ENCODE results near the gene GPR63.
A peak's percentile ranks its signal among the peaks of the same experiment; 100 is the strongest.
"Not testable (repeated sequence)": the region's sequence is repeated elsewhere in the genome, so short reads cannot be mapped to it uniquely, and the experiment has no call there.

The GPR63 gene, protein sequence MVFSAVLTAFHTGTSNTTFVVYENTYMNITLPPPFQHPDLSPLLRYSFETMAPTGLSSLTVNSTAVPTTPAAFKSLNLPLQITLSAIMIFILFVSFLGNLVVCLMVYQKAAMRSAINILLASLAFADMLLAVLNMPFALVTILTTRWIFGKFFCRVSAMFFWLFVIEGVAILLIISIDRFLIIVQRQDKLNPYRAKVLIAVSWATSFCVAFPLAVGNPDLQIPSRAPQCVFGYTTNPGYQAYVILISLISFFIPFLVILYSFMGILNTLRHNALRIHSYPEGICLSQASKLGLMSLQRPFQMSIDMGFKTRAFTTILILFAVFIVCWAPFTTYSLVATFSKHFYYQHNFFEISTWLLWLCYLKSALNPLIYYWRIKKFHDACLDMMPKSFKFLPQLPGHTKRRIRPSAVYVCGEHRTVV

GRCh38 chr6:96837081-96837971 lies at the start of gene GPR63:
GPR63 (minus strand) TSS chr6:96837477; CDS start chr6:96799731, 37,746 bp downstream.
- DNase-seq, result peak; percentile 58

DNA sequence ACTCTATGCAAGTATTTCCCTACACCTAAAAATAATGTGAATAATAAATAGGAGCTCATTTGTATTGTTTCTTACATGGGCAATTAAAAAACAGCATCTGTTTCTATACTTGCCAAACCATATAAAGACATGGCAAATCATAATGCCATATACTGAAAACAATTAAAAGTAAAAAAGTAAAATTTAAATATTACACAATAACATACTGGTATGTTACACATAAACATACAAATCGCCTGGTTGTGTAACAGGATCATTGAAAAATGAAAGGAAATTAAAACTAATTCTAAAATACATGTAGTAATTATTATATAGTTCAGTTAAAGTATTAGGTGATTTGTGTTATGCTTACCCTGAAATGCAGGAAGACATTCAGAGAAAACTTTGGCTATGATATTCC lies 49.2 kb upstream of the GPR63 start:
- no peak for DNase-seq

GRCh38 chr6:96885187-96885631 lies 47.9 kb upstream of the GPR63 start:
- not testable (repeated sequence) for DNase-seq

DNA sequence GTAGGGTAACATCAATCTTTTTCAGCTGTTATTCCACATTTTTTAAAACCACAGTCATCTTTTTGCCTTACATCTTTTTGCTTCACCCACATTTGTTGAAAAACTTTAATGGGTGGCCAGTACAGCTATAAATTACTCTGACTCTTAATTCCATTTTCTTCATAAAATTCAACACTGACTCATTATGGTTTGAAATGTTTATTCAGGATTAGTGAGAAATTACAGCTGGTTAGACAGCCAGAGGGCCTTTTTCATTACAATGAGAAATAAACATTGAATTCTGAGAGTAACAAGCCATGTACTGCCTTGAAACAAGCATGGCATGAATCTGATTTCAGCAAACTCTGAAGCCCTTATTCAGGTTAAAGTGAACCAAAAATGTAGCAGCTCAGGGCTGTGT lies 40.9 kb upstream of the GPR63 start:
- no peak for DNase-seq

DNA sequence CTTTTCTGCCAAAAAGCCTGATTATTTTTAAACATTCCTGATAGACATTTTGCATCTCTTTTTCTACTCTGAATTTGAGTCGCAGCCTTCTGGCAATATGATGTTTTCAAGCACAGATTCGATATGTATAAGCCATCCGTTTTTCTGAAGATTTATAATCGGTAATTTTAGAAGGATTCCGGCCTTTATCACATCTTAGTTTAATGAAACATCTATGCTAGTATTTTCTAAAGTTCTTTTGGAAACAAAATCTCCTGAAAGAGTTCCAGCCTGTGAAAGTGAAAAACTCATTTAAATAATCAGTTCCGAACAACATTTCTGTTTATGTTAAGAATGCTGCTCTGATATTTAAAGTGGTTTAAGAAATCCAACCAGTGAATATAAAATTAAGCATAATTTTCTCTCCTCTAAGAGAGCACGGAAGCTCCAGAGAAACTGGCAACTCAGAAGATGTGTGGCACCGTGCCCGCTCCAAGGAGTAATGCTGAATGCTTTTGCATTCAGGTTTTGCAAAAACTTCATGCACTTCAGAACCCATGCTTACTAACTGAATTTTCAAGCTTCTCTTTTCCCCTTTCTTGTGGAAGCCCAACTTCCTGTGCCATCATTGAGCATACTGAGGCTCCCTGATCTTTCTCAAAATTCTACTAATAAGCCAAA lies 39.7 kb upstream of the GPR63 start:
- DNase-seq, result no peak

GRCh38 chr6:96872976-96873375 lies 35.7 kb upstream of the GPR63 start:
- no peak for DNase-seq

DNA sequence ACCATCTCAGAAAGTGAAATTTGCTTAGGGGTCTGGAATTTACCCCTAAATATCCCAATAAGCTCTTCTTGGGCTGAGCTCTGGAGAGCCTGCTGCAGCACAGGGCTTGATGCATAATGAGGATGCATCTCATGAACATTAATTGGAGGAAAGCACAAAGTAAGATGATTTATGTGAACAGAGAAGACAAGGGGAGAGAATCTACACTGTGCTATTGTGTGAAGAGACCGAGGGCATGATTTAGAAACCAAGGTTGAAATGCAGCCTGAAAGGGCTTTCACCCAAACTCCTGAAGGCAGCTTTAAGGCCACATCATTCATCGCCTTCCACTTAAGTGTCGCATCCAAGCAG lies 27.8 kb upstream of the GPR63 start:
- DNase-seq, result no peak

GRCh38 chr6:96864216-96865054 lies 27.2 kb upstream of the GPR63 start:
- no peak for DNase-seq

GRCh38 chr6:96862560-96862959 lies 25.3 kb upstream of the GPR63 start:
- no peak for DNase-seq

DNA sequence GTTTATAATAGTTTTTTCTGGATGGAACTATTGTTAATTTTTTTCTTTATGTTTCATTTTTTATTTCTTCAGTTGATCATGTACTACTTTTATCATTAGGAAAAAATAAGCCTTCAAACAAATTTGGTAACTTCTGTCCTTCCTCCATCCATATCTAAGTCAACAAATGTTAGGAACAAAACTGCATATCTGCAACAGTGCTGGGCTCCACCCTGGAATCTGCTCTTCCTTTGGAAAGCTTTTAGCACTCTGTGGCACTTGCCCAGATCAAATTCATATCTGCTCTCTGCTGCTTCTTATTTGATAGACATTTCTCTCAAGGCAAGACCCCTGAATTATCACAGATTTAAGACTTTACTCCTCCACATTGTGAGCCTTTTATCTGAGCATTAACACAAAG lies 24.3 kb upstream of the GPR63 start:
- no peak for DNase-seq

DNA sequence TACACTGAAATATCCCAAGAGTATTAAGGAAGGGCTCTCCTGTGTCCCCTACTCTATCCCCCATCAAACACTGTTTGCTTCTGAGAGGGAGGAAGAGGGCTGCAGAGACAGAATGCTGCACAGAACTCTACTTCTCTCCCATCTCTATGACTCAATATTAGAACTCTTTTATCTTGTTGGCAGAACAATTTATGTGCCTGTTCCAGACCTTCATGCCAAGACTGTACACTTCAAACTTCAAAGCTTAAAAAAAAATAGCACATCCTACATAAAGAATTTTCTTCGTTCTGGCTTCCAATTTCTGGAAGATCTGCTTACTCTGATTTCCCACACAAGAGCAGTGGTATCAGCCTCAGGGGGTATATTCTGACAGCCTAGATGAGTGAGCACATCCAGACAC lies 19.6 kb upstream of the GPR63 start:
- DNase-seq, result no peak

GRCh38 chr6:96853083-96853482 lies 15.8 kb upstream of the GPR63 start:
- no peak for DNase-seq

DNA sequence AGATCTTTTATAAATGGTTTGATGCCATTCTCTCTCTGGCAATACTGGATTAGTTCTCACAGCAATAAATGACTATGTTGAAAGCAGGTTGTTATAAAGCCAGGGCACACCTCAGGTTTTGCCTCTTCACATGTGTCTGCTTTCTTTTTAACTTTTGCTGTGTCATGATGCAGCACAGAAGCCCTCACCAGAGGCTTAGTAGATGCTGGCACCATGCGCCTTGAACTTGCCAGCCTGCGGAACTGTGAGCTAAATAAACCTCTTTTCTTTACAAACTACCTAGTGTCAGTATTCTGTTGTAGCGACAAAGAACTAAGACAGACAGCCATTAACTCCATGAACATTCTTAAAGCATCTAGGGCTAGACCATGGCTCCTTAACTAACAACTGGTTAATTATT lies 15.3 kb upstream of the GPR63 start:
- no peak for DNase-seq

DNA sequence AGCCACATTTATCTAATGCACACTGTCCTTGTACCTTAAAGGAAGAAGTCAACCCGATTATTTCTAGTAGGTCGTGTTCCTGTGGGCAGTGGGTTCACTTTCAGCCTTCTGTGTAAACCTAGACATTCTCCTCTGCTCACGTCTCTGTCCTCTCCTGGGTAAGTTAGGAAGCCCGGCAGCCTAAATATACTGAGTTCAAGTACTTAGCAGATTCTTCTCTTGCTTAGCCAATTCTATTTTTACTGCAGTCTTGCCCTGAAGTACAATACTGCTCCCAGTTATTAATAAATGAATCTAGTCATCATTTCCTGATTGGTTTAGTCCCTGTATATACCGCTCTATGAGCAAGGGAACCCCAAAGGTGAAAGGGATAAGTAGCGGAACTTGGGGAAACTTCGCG lies 14.6 kb upstream of the GPR63 start:
- DNase-seq, result no peak

DNA sequence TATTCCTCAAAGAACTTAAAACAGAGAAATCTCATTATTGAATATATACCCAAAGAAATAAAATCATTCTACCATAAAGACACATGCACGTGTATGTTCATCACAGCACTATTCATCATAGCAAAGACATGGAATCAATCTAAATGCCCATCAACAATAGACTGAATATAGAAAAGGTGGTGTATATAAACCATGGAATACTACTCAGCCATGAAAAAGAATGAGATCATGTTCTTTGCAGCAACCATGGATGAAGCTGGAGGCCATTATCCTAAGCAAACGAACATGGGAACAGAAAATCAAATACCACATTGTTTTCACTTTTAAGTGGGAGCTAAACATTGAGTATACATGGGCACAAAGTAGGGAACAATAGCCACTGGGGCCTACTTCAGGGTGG lies 12.3 kb upstream of the GPR63 start:
- no peak for DNase-seq

GRCh38 chr6:96844530-96844929 lies 7.3 kb upstream of the GPR63 start:
- no peak for DNase-seq

DNA sequence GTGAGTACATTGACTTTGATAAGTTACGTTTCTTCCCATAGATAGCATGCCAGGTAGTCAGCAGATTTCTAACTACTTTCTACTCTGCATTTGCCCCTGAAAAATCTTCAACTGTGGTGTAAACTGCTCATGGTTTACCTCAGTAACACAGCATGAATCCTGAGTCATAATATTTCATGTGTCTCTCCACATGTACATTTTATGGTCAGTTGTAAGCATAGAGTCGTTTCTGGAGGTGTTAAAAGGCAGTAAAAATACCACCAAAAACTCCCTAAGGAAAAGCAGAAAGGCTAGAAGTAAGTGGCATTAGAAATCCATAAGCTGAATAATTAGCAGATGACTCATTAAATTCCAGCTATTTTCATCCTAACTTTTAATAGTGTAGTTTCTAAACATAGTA lies 4.1 kb upstream of the GPR63 start:
- DNase-seq, result no peak

DNA sequence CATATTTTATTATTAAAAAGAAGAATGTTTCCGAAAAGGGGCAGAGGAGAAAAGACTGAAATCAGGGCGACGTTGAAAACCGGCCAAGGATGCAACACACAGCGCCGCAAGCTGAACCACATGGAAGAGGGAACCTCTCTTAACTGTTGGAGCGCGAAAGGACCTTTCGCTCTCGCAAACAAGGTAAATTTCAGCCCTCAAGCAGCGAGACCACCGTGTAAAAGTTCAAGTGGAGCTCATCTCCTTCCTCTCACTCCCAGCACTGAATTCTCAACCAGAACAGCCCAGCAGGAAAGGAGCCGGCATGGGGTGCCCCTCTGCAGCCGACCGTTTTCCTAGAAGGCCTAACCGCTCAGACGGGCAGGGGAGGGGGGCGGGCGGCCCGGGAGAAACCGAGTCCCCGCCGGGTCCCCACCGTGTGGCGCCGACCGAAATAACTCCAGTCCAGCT lies 621 bp downstream of the GPR63 start:
- DNase-seq, result peak; percentile 12

GRCh38 chr6:96834070-96834469 lies 3.2 kb downstream of the GPR63 start:
- no peak for DNase-seq

- DNase-seq, result no peak
Observed at GRCh38 chr6:96832780-96833179, 4.5 kb downstream of the GPR63 start.

- no peak for DNase-seq
Observed at GRCh38 chr6:96826865-96827264, 10.4 kb downstream of the GPR63 start.

GRCh38 chr6:96823743-96824142 lies 13.5 kb downstream of the GPR63 start:
- no peak for DNase-seq

- DNase-seq, result no peak
Observed at GRCh38 chr6:96821034-96821433, 16.2 kb downstream of the GPR63 start.

All from COR-L47 (cell line).